Right cardiac atrium (tissue), 5 donors: ENCODE data around the gene NOTUM. TPM values are rescaled to one million over a fixed set of nuclear protein-coding genes. Genes with fewer than 3 reads are reported as not detected.

Experiments
- ATAC-seq, 2 donors: fragments of 200-7000 bp; cut with Tn5 transposase; one replicate each; pipeline versions ENCODE4 v1.8.0 to v1.9.1; 2020; ENCODE audit warnings: moderate library complexity in 2 of 2, mild to moderate bottlenecking in 1 of 2
- DNase-seq, 3 donors: peaks; one replicate each; pipeline ENCODE4 v3.0.0-alpha.2; 2020
- H3K27ac ChIP-seq: one replicate; pipeline ENCODE4 v1.5.1; 2013; ENCODE audit warnings: mild to moderate bottlenecking, low read length, control low read depth, moderate library complexity
- H3K27me3 ChIP-seq: one replicate; pipeline ENCODE4 v1.6.1; 2013; ENCODE audit not compliant: control insufficient read depth, insufficient read depth
- H3K4me1 ChIP-seq: one replicate; pipeline ENCODE4 v1.6.1; 2013; ENCODE audit warnings: low read length; ENCODE audit not compliant: control insufficient read depth, insufficient read depth
- H3K4me3 ChIP-seq: one replicate; pipeline ENCODE4 v1.5.1; 2013; ENCODE audit warnings: low read length, control low read depth
- H3K9me3 ChIP-seq: one replicate; pipeline ENCODE4 v1.6.1; 2013; ENCODE audit warnings: low read length; ENCODE audit not compliant: control insufficient read depth
- WGBS: extraction: QIAGEN DNeasy Blood & Tissue Kit; methylation state at CpG from one replicate; pipeline ENCODE4 v1.1.7; 2013; 5-methylcytosine and 5-hydroxymethylcytosine counted together
- intact Hi-C, 4 donors: fragments of 100-400 bp; cut with DNase I; formaldehyde crosslinking; loops; one replicate each; pipeline versions ENCODE4 v1.11.0 to v1.14.0; 2022 to 2023
- polyA plus RNA-seq: library from polyadenylated mRNA; stranded (reverse); fragments of 200-250 nt; gene quantifications from one replicate; pipeline ENCODE4 v1.2.3, GENCODE V29; 2013
- total RNA-seq, 4 donors: library from RNA; stranded (reverse); fragmentation: NEBNext Ultra II Directional; extraction: Animal tissue kit (Norgen Biotek cat#: 25700); gene quantifications; one replicate each; pipeline ENCODE4 v1.2.1, GENCODE V29; 2021
- donor health status: healthy with polysubstance abuse.
- donor health status: DM: no; HTN: yes; CAD: no.
- donor health status: DM: no; HTN: no; CAD: no.
- donor health status: DM: no; HTN: yes; CAD: no; lungs with severe emphysema.
- donor health status: DM: yes; HTN: yes; CAD: no.

Gene NOTUM
- total and polyA plus RNA-seq, 5 donors = 0.05 TPM; not detected in 4

DNA sequence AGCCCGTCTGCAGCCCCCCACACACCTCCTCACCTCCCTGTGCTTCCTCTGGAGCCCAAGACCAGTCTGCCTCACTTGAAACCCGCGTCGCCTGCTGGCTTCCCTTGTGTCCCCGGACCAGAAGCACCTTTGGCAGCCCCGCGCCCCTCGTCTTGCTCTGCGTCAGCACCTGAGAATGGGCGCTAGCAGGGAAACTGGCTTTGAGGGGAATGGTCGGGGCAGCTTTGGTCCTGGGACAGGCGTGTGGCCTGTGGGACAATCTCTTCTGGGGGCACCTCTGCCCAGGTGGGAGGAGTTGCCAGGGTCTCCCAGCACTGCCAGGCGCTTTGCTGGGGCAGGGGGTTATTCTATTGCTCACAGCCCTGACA is 29.8 kb downstream of the NOTUM start:
- Histone ChIP-seq H3K4me3 (no peak overlapping the region), H3K27me3 (no peaks in the 10 kb centered on the region), H3K27ac (no peak overlapping the region), H3K4me1 (peaks cover under 1% of the 10 kb centered on the region), H3K9me3 (no peaks in the 10 kb centered on the region)
- intact Hi-C loops = no loop called here
- DNase-seq (peak in 2 of 3 donors; percentile 42 to 57), ATAC-seq (no peak)
- whole genome bisulfite sequencing = 64% methylated on average over 13 of the region's 13 CpGs

- ATAC-seq (no peak), DNase-seq (peak; percentile 29 to 60 (median 33))
- WGBS = 61% methylated on average over 20 of the region's 20 CpGs
- peaks cover 5% of the 10 kb centered on the region for H3K4me1 ChIP-seq
- intact Hi-C loops = no loop called here
- H3K9me3 ChIP-seq = no peaks in the 10 kb centered on the region
- H3K27ac ChIP-seq = no peak overlapping the region
- H3K4me3 ChIP-seq = no peak overlapping the region
- no peaks in the 10 kb centered on the region for H3K27me3 ChIP-seq
These were observed 30.6 kb downstream of the NOTUM start for GRCh38 chr17:81930142-81931125.

DNA sequence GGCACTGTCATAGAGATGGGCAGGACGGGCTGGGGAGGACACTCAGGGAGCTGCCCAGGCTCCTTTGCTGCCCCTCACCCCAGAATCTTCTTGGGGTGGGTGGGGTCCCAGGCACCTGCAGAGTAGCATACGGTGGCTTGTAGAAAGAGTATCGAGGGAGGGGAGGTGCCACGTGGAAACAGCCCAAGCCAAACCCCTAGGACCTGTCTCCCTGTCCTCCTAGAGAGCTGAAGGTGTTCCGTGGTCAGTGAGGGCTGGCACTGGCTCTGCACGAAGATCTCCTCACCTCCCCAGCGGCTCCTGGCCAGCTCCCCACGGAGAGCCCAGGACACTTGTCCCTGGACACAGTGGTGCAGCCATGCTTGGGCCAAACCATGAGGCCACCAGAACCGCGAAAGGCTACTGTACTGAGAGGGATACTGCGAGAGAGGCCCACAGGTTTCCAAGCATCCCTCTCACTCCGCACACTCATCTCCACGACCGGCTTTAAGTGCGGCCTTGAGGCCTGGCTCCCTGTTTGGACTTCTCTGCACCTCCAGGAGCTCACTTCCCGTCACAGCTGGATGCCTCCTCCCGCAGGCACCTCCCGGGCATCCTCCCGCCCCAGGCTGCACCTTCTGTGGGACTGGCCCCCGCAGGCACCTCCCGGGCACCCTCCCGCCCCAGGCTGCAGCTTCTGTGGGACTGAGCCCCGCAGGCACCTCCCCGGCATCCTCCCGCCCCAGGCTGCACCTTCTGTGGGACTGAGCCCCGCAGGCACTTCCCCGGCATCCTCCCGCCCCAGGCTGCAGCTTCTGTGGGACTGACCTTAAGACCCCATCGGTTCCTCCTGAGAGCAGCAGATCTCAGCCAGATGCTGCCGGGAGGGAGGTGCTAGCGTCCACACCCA is 31.5 kb downstream of the NOTUM start:
- H3K9me3 ChIP-seq = no peaks in the 10 kb centered on the region
- intact Hi-C loops = no loop called here
- 91% methylated on average over 31 of the region's 31 CpGs for WGBS
- DNase-seq (peak in 2 of 3 donors; percentile 58), ATAC-seq (no peak)
- H3K27me3 ChIP-seq = no peaks in the 10 kb centered on the region
- H3K27ac ChIP-seq = no peak overlapping the region
- H3K4me1 ChIP-seq = peaks cover 11% of the 10 kb centered on the region
- H3K4me3 ChIP-seq = no peak overlapping the region

DNA sequence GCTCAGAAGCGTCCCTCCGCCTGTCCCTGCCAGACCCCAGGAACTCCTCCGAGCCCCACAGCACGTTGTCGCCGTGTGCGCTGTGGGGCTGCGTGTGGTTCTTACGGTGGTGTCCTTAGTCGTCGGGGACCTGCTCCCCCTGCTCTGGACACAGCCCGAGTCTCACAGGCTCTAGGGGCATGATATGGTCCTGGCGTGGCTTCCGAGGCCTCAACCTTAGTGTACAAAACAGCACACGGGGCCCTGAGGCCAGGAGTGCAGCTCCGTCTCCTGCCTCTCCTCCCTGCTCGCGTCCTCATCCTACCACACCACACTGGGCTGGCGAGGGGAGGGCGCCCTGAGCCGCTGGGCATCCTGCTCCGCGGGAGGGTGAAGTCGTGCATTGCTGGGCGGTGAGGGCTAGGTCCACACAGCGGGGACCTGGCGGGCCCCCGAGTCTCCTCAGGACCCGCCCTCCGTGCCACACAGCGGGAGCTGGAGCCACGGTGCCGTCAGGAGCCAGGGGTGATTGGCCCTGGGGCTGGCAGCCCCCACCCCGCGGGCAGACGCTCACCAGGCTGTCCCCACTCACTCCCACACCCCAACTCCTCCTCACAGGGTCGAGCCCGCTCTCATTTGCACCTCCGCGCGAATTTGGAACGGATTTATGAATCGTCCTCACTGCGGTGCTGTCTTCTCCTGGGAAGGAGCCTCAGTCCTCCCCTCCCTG is 32.3 kb downstream of the NOTUM start:
- no peak overlapping the region for H3K4me3 ChIP-seq
- peak in 2 of 3 donors; percentile 28 to 56 for DNase-seq
- no peak overlapping the region for H3K27ac ChIP-seq

GRCh38 chr17:81927653-81928543 is 33.1 kb downstream of the NOTUM start, which contains the start of gene MAFG:
Gene MAFG (minus strand): TSS chr17:81927735. CDS start chr17:81923185, 4,550 bp downstream.
- H3K9me3 ChIP-seq = no peaks in the 10 kb centered on the region
- H3K27ac ChIP-seq = peak within 1 kb of the TSS; percentile 52
- peaks cover 18% of the 10 kb centered on the region for H3K4me1 ChIP-seq
- peak within 1 kb of the TSS; percentile 92 for H3K4me3 ChIP-seq
- intact Hi-C loops = no loop called here
- DNase-seq = peak; percentile 93 to 98 (median 97)
- peak; percentile 59 to 68 for ATAC-seq
- H3K27me3 ChIP-seq = no peaks in the 10 kb centered on the region
- under 1% methylated on average over 98 of the region's 98 CpGs for WGBS

More for the DNA sequence above, 32.3 kb downstream of the NOTUM start:
- no peak for ATAC-seq
- 39% methylated on average over 44 of the region's 44 CpGs for WGBS
- no peaks in the 10 kb centered on the region for H3K27me3 ChIP-seq
- peaks cover 15% of the 10 kb centered on the region for H3K4me1 ChIP-seq
- H3K9me3 ChIP-seq = no peaks in the 10 kb centered on the region
- intact Hi-C loops = no loop called here

GRCh38 chr17:81927152-81927652 is 33.8 kb downstream of the NOTUM start:
- ATAC-seq = peak in 1 of 2 donors; percentile 3
- intact Hi-C loops = no loop called here
- peak in 1 of 3 donors; percentile 74 for DNase-seq

GRCh38 chr17:81926451-81927151 is 34.4 kb downstream of the NOTUM start:
- Histone ChIP-seq H3K4me1 (peaks cover 22% of the 10 kb centered on the region), H3K27ac (peak overlapping the region; percentile 52), H3K4me3 (peak overlapping the region; percentile 92), H3K9me3 (no peaks in the 10 kb centered on the region), H3K27me3 (no peaks in the 10 kb centered on the region)
- under 1% methylated on average over 46 of the region's 46 CpGs for WGBS
- ATAC-seq = peak; percentile 68 to 72
- intact Hi-C loops = no loop called here
- peak; percentile 89 to 93 (median 92) for DNase-seq

More at GRCh38 chr17:81927152-81927652, 33.8 kb downstream of the NOTUM start:
- H3K4me3 ChIP-seq = peak overlapping the region; percentile 92
- WGBS = under 1% methylated on average over 78 of the region's 78 CpGs
- peaks cover 22% of the 10 kb centered on the region for H3K4me1 ChIP-seq
- H3K9me3 ChIP-seq = no peaks in the 10 kb centered on the region
- H3K27ac ChIP-seq = peak overlapping the region; percentile 52
- no peaks in the 10 kb centered on the region for H3K27me3 ChIP-seq

GRCh38 chr17:81925860-81926450 is 35.0 kb downstream of the NOTUM start:
- Histone ChIP-seq H3K27ac (peak overlapping the region; percentile 52), H3K4me3 (no peak overlapping the region), H3K27me3 (no peaks in the 10 kb centered on the region), H3K9me3 (no peaks in the 10 kb centered on the region), H3K4me1 (peaks cover 22% of the 10 kb centered on the region)
- DNase-seq = no peak
- no peak for ATAC-seq
- intact Hi-C loops = no loop called here
- 61% methylated on average over 10 of the region's 10 CpGs for WGBS
